ENCODE data around the gene ALX4. TPM values are rescaled to one million over a fixed set of nuclear protein-coding genes. Genes with fewer than 3 reads are reported as not detected.

The ALX4 gene
- total and polyA plus RNA-seq, 11 donors, result 0.03 to 0.24 (median 0.10) TPM; not detected in 3

- Histone ChIP-seq H3K36me3 (no peaks in the 10 kb centered on the region), H3K9me3 (no peaks in the 10 kb centered on the region), H3K27me3 (peaks cover 0 to 8% (median 0%) of the 10 kb centered on the region in 9 donors), H3K27ac (no peak overlapping the region), H3K4me3 (no peak overlapping the region), H3K4me1 (peaks cover 0 to under 1% (median 0%) of the 10 kb centered on the region in 12 donors)
- no peak for DNase-seq
- TF ChIP-seq POLR2A (IDR thresholded peaks at IDR 0.05), result no peak
- TF ChIP-seq CTCF (IDR thresholded peaks at IDR 0.05), result no peak
- WGBS, 4 donors, result 88 to 95% (median 93%) methylated on average over 3 of the region's 3 CpGs
- intact Hi-C loops (cut with DNase I), result no loop called here
- no peak for ATAC-seq
Measured at GRCh38 chr11:44345781-44346180, 35.8 kb upstream of the ALX4 start.

GRCh38 chr11:44344921-44345320 is 35.0 kb upstream of the ALX4 start:
- no peaks in the 10 kb centered on the region for H3K4me1 ChIP-seq
- H3K4me3 ChIP-seq, result no peak overlapping the region
- ATAC-seq, result no peak
- no peaks in the 10 kb centered on the region for H3K9me3 ChIP-seq
- H3K36me3 ChIP-seq, result no peaks in the 10 kb centered on the region
- peaks cover 0 to 8% (median 0%) of the 10 kb centered on the region in 9 donors for H3K27me3 ChIP-seq
- TF ChIP-seq POLR2A (IDR thresholded peaks at IDR 0.05) (no peak), CTCF (IDR thresholded peaks at IDR 0.05) (no peak)
- intact Hi-C loops (cut with DNase I), result no loop called here
- no peak overlapping the region for H3K27ac ChIP-seq
- WGBS, 4 donors, result 78 to 87% (median 82%) methylated on average over 5 of the region's 5 CpGs
- DNase-seq, result no peak

GRCh38 chr11:44344423-44344820 is 34.5 kb upstream of the ALX4 start:
- 89 to 98% (median 90%) methylated on average over 6 to 7 of the region's 7 CpGs for WGBS, 4 donors
- ATAC-seq (no peak), DNase-seq (no peak)

GRCh38 chr11:44343778-44344422 is 34.0 kb upstream of the ALX4 start:
- TF ChIP-seq POLR2A (IDR thresholded peaks at IDR 0.05), result no peak
- TF ChIP-seq CTCF (IDR thresholded peaks at IDR 0.05), result no peak
- peaks cover 0 to 6% (median 0%) of the 10 kb centered on the region in 12 donors for H3K4me1 ChIP-seq
- H3K4me3 ChIP-seq, result no peak overlapping the region
- no peaks in the 10 kb centered on the region for H3K9me3 ChIP-seq
- 76 to 92% (median 88%) methylated on average over 5 of the region's 5 CpGs for WGBS, 4 donors
- H3K27ac ChIP-seq, result no peak overlapping the region
- ATAC-seq (no peak), DNase-seq (no peak)
- H3K27me3 ChIP-seq, result peaks cover 0 to 17% (median 0%) of the 10 kb centered on the region in 9 donors
- intact Hi-C loops (cut with DNase I), result no loop called here
- no peaks in the 10 kb centered on the region for H3K36me3 ChIP-seq

More at GRCh38 chr11:44344423-44344820, 34.5 kb upstream of the ALX4 start:
- no peak overlapping the region for H3K27ac ChIP-seq
- peaks cover 0 to 4% (median 0%) of the 10 kb centered on the region in 12 donors for H3K4me1 ChIP-seq
- no peaks in the 10 kb centered on the region for H3K36me3 ChIP-seq
- no peak overlapping the region for H3K4me3 ChIP-seq
- peaks cover 0 to 13% (median 0%) of the 10 kb centered on the region in 9 donors for H3K27me3 ChIP-seq
- intact Hi-C loops (cut with DNase I), result no loop called here
- TF ChIP-seq POLR2A (IDR thresholded peaks at IDR 0.05), result no peak
- TF ChIP-seq CTCF (IDR thresholded peaks at IDR 0.05), result no peak
- H3K9me3 ChIP-seq, result no peaks in the 10 kb centered on the region
